ENCODE results near the gene SEC14L1.
"Not testable (repeated sequence)": the region's sequence is repeated elsewhere in the genome, so short reads cannot be mapped to it uniquely, and the experiment has no call there.

SEC14L1 gene

DNA sequence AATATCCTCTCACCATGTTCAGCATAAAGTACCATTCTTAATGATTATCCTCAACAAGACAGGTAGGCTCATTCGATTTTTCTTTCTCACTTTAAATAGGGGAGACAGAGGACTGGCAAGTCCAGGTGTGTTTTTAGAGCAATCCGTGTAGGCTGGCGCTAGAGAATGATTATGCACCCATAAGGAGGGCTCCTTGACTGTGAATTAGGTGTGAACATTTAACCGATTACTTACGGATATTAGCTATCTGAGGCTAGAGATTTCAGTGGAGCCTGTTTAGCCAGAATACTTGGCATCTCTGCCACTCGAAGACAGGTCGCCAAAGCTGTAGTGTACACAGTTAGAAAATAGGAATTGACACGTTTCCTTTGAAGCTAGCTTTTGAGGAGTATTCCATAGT lies 1.9 kb downstream of the SEC14L1 start:
- DNase-seq, result no peak

DNA sequence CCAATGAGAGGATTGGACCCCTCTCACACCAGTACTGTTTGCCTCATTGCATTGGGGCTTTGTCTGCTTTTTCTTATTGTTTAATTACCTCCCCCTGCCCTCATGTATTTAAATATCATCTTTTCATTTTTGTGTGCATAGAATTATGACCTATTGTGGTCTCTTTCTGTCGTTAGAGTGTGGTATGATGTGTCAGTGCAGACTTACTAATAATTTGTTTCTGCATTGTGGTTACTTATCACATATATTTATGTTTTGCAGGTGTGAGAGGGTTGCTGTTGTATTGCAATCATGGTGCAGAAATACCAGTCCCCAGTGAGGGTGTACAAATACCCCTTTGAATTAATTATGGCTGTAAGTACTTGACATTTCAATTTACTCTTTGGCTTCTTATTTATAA lies 2.5 kb downstream of the SEC14L1 start:
- no peak for DNase-seq

DNA sequence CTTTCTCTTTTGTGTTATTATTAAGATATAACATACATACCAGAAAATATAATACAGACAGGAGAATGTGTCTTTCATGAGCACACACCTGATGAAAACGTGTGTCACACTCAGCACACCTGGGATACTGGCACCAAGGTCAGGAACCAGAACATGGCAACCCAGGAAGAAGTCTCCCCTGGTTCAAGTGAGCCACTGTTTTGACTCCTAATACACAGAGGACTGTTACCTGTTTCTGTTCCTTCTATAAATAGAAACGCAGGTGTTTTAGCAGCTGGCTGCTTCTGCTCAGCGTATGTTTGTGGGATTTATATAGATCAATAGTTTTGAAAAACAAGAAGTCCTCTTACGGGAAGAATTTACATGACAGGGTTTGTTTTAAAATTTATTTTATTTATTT lies 3.5 kb downstream of the SEC14L1 start:
- peak; percentile 26 for DNase-seq

DNA sequence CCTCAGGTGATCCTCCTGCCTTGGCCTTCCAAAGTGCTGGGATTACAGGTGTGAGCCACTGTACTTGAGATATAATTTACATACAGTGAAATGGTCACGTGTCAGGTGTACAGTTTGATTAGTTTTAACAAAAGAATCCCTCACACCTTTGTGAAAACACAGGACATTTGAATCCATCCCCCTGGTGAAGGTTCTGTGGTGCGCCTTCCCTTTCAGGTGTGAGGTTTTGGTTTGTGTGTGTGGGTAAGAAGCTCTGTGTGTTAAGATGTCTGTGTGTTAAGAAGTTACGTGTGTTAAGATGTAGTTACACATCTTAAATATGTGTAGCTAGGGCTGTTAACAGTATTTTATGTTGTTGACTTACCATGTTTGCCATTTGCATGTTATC lies 4.4 kb downstream of the SEC14L1 start:
- no peak for DNase-seq

DNA sequence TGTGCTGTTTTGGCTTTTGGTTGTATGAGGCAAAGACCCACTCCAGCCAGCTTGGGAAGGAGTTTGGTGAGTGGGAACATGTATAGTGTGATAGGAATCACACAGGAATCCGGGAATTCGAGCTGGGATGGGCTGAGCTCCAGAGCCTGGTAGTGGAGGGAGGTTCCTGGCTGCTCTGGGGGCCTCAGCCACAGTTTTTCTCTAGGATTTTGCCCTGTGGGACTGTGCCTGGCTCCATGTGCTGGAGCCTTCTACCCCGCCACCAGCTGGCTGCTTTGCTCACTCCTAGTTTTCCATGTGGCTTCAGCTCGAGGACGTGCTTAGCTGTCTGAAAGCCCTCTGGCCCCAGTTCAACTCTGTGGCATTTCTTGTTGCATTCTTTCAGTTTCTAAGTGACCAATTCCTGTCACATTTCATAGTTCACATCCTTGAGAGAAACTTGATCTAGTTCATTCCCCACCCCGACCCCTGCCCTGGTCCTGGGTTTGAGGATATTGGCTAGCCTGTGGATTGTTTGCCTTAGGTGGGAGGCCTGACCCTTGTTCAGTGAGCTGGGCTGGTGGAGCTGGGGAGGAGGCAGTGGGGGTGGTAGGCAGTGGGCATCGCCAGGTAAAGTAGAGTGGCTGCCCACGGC lies 5.0 kb downstream of the SEC14L1 start:
- no peak for DNase-seq

DNA sequence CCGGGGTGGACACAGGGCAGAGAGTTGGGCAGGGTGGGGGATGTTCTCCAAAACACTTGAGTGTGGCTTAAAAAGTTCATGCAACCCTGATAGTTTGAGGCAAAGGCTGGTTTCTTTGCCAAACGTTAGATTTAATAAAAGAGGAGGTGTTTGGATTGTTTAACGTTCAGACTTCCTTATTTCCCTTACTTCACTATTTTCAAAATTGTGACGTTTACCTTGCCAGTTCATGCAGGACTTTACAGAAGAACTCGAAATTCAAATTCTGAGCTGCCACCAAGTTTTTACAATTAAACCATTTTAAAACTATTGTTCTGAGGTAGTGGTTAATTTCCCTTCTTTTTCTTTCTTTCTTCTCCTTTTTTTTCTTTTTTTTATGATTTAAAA lies 5.5 kb downstream of the SEC14L1 start:
- DNase-seq, result no peak

DNA sequence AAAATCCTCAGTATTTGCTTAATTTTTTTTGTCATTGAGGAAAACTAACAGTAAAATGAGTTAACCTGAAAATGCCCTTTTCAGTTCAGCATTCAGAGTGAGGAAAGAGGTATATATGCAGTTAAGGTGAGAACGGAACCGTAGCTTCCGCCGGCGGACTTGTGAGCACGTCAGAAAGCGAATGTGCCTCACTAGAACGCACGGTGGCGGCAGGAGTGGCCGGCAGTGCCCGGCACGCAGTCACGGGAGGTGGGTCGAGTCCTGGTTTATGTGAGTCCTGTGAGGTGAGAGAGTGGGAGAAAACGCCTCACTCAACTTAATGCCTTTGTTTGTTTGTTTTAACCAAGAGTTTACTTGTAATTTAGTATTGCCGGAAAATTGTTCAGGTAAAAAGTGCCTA lies 6.1 kb downstream of the SEC14L1 start:
- DNase-seq, result no peak

DNA sequence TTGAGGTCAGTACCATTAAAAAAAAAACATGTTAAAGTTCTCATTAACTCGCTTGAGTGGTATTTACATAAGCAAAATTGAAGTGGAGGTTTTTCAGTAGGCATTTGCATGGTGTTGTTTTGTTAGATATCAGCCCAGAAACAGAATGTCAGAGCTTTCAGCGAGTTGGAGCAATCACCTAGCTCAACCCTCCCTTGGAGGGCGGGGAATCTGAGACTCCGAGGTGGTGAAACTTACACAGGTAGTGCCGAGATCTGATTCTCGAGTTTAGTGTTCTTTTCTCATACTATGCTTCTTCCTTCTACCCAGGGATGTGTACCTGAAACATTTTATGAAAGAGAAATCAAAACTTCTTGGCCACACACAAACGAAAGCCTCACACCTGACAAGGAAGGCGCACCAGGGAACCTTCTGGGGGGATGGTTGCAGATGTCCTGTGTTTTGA lies 6.6 kb downstream of the SEC14L1 start:
- no peak for DNase-seq

DNA sequence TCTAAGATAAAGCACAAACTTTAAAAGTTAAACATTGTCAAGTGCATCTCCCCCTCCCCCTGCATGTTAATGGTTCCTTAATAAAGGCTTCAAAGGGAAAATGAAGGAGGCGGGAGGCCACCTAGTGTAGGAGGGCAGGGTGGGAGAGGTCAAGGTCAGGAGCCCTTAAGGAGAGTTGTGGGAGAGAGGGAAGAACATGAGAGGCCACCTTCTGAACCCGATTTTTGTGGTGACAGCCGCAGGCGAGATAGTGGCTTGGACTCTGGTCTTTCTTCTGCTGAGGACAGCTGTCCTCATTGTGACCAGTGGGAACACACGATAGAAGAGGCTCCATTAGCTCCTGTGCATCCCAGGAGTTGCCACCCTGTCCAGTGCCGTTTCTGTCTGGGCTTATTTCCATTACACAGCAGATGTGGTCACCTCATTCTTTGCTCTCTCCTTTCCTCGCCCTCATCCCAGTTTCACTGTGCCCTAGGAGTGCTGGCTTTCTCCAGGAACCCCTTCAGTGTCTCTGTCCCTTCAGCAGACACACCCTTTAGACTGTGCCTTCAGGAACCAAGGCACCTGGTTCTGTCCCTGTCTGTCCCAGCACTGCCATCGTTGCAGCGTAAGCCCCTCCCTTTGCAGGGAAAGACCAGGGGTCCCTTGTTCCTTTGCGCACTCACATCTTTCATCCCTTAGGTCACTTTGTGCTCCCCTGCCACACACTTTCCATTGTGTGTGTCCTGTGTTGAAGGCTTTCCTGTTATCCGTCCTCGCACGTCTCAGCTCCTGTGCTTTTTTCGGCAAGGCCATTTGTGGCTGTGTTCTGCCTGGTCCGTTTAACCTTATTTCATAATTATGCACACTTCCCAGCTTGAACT lies 7.5 kb downstream of the SEC14L1 start:
- no peak for DNase-seq

DNA sequence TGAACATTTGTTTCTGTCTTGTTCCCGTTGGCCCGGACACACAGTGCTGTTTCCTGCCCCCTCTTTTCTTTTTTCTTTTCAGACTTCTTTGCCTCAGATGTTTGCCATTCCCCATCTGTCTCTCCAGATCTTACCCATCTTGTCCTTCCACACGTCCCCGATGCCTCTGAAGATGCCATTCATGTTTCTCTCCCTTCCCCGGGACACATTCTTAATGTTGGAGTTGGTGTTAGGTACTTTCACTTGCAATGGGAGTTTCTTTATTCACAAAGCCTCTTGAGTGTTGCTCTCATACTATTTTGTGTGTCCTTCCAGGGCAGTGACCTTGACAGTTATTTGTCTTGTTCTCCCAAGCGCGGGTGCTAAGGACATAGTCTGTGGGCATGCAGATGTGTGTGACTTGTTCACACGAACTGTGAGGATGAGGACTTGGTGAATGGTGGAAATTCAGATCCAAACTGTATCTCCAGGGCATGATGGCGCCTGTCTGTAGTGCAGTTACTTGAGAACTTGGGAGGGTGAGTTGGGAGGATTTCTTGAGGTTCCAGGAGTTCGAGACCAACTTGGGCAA lies 8.3 kb downstream of the SEC14L1 start:
- no peak for DNase-seq

DNA sequence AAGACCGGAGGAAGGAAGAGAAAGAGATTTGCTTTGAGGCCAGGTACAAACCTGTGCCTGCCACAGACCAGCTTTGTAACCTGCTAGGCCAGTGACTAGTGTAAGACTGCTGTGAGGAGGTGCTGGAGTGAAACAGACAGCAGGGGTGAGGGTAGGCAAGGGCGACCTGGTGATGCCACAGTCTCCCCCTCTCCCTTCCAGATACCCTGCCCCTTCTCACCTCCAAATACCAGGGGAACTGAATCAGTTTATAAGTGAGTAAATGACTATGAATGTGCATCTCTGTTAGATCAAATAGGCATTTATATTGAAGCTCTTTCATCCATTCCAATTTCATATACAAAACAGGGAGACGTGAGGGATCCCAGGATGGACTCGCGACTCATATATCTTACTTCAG lies 9.4 kb downstream of the SEC14L1 start:
- no peak for DNase-seq

DNA sequence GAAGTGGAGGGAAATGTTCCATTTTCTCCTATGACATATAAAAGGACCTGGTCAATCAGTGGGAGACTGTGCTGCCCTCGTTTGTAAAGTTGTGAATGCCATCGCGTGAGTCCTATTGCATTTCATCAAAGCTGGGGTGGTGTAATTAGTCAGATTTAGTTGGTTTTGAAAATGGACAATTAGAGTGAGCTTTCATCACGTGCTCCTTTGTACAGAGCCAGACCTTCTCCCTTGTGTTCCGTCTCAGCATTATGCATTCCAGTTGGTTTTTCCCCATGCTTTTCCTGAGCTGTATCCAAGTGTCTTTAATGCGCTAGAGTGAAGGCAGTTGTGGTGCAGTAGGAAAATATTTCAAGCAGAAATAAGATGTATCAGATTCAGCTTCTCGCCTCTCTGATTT lies 10.4 kb downstream of the SEC14L1 start:
- DNase-seq, result no peak

DNA sequence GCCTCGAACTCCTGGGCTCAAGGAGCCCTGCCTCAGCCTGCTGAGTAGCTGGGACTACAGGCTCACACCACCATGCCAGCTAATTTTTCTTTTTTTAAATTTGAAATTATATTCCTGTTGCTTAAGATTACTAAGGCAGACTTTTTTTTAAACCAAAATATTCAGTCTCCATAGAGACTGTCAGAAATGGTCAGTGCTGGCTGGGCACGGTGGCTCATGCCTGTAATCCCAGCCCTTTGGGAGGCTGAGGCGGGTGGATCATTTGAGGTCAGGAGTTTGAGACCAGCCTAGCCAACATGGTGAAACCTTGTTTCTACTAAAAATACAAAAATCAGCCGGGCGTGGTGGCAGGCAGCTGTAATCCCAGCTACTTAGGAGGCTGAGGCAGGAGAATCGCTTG lies 11.3 kb downstream of the SEC14L1 start:
- DNase-seq, result not testable (repeated sequence)

DNA sequence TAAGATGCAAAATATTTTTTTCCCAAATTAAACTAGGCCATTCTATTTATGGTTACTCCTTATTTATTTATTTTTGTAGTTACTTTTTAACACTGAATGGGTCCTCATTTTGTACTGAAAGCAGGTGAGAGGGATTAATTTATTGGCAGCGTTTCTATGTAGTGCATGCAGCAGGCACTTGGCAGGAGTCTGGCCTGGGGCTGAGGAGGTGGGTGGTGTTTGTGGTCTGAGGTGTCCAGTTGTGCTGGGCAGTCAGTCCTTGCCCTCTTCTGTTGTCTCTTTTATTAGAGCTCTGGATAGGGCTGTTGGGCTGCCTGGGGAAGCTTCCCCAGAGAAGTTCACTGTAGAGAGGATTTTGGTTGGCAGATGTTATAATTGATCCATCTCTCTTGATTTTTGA lies 12.7 kb downstream of the SEC14L1 start:
- DNase-seq, result no peak

DNA sequence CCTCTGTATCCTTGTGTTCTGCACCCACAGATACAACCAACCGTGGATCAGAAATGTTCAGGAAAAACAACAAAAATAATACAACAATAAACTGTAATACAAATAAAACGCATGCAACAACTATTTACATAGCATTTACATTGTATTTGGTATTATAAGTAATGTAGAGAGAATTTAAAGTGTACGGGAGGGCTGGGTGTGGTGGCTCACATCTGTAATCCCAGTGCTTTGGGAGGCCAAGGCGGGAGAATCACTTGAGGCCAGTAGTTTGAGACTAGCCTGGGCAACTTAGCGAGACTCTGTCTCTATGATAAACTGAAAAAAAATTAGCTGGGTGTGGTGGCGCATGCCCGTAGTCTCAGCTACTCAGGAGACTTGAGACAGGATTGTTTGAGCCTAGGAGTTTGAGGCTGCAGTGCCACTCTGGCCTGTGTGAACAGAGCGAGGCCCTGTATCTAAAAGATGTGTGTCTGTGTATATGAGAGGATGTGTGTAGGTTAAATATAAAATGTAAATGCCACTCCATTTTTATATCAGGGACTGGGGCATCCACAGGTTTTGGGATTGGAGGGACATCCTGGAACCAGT lies 13.3 kb downstream of the SEC14L1 start:
- DNase-seq, result no peak

DNA sequence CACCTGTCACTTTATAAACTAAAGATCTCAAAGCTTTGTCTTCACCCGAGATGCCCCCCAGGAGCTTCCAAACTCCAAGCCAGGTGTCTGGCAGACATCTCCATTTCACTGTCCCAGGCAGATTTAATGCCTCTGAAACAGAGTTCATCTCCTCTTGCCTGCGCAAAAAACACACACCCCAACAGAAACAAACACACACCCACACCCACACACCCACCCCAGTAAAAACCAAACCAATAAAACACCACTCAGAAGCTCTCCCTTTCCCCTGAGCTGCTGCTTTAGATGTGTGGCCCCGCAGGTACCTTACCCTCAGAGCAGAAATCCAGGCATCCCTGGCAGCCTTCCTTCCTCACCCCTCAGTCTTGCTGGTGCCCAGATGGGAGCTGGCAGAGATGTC lies 14.4 kb downstream of the SEC14L1 start:
- DNase-seq, result no peak

DNA sequence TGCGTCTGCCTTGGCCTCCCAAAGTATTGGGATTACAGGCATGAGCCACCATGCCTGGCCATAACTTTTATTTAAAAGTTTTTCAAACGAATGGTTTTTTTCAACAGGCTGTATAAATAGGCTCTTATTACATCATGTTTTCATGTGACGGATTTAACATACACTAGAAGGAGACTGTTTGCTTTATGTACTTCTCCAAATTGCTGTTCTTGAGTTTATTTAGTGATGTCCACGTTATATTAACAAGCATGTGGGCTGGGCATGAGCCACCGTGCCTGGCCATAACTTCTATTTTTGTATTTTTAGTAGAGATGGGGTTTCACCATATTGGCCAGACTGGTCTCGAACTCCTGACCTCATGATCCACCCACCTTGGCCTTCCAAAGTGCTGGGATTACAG lies 17.0 kb downstream of the SEC14L1 start:
- DNase-seq, result not testable (repeated sequence)

DNA sequence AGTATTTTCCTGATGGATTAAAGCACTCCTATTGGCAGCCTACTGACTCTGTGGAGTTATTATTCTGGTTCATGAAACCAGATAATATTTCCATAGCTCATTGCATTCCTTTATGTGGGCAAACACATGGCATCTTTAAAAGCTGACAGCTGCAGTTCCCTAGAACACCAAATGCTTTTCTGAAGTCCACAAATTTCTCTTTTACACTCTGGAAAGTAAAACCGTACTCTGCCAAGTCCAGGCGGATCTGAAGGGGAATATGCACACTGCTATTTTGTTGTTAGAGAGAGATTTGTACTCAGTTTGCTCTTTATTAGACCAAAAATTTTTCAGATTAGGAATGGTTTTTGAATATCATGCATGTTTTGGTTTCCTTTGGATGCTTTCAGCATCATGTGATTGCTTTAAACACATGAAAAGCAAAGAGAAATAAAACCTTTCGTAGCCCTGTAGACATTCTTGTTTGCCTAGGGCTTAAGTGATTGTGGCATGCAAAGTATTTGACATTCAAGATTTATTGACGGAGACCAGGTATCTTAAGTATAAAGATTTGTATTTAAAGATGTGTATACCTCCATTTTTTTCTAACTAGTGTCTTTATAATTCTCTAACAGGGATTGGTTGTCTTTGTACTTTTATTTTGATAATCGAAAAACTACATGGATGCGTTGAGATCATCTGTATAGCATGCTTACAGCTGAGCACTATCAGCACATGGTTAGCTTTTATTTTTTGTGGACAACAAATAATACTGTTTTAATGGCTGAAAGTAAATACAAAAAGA lies 19.5 kb downstream of the SEC14L1 start:
- DNase-seq, result peak; percentile 64

DNA sequence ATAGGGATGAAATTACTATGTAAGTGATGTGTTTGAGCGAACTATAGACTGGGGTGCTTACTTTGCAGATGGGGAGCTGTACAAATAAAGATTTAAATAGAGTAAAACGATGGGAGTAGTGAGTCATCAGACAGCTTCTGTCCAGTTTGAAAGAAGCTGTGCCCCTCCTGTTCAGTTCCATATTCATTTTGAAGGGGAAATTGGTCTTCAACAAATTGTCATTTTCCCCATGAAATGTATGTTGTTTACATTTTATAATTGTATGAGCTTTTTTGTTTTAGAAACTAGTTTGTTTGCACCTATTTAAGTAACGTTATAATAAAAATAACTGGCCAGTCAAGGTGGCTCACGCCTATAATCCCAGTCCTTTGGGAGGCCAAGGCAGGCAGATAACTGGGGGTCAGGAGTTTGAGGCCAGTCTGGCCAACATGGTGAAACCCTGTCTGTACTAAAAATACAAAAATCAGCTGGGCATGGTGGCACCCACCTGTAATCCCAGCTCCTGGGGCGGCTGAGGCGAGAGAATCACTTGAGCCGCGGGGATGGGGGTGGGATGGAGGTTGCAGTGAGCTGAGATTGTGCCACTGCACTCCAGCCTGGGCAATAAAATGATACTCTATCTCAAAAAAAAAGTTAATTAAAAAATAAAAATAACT lies 20.2 kb downstream of the SEC14L1 start:
- peak; percentile 78 for DNase-seq

DNA sequence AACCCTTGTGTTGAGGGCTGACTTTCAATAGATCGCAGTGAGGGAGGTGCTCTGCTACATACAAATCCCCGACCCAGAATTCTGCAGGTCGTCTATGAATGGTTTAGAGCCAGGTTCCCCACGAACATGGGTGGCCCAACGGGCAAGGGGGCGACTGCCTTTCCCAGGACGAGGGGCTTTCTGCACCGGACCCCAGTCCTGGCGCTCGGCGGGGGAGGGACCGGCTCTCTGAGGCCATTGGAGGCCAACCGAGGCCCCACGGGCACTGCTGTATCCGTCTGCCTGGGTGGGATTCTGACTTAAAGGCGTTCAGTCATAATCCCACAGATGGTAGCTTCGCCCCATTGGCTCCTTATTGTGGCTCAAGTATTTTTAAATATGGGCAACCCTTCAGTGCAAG lies 21.2 kb downstream of the SEC14L1 start:
- DNase-seq, result no peak

DNA sequence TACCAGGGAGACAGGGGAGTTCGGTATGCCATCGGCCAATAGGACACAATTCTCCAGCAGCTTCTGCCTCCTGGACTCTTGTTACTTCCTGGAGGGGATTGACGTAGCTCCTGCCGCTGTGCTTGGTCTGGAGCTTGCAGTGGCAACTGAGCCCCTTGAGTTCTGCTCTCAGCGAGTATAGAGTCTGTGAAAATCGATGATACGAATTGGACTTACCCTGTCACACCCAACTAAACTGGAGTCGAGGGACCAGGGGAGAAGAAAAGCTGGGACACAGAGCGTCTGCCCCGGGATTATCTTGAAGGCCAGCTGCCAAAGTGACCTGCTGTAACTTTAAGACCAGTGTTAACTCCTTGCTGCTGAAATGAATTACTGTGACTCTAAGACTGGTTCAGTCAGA lies 22.2 kb downstream of the SEC14L1 start:
- no peak for DNase-seq

DNA sequence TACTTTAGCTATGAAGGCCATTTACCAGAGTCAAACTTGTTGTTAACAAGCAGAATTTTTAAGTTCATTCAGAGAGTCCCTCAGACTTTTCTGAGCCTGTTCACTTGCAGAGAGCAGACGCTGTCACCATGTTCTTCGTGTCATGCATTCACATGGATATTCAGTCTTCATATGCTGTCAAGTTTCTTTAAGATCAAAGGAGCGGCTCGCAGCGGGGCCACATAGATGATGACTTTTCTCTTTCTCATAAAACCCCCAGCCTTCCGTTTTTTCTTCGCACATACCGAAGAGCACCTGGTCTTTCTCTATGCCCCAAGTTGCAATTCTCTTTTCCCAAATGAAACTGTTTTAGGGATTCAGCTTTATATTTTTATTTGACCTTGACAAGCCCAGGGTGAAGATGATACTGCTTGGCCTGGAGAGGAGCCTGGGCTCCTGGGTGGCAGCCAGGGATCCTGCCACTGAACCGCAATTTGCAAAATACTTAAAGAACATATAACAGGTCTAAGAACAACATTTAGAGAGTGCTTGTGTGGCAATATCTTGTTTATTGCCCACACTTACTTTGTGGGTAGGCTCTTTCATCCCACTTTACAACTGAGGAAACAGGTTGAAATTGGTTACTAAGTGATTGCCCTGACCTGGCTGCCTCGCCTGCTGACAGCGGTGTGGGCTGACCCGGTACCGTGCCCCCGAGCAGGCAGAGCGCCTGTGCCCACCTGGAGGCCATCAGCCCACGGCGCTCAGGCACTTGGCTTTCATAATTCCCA lies 22.9 kb downstream of the SEC14L1 start:
- DNase-seq, result no peak

All from NCI-H345 (cell line).